ENCODE data around the gene STX10.

GRCh38 chr19:13164343-13165161, 14.4 kb upstream of the STX10 start:
- no peak for TF ChIP-seq CTCF (IDR thresholded peaks at IDR 0.05; ENCODE audit: low read length)
- TF ChIP-seq EZH2 (IDR thresholded peaks at IDR 0.05; ENCODE audit: borderline replicate concordance, low read length), result no peak
